Muscle of leg (tissue), 11 donors: ENCODE results near the gene THUMPD3. TPM values are rescaled to one million over a fixed set of nuclear protein-coding genes. Genes with fewer than 3 reads are reported as not detected.

Experiments used
- DNase-seq: peaks from one replicate; pipeline ENCODE4 v3.0.0; 2013
- H3K27ac ChIP-seq: one replicate; pipeline ENCODE4 v1.5.1; 2013; ENCODE audit warnings: mild to moderate bottlenecking, low read length, control low read depth
- H3K27me3 ChIP-seq: one replicate; pipeline ENCODE4 v1.6.1; 2013; ENCODE audit warnings: low read length; ENCODE audit not compliant: control insufficient read depth, insufficient read depth
- H3K36me3 ChIP-seq: one replicate; pipeline ENCODE4 v1.6.1; 2013; ENCODE audit warnings: low read length; ENCODE audit not compliant: control insufficient read depth, insufficient read depth
- H3K4me1 ChIP-seq: one replicate; pipeline ENCODE4 v1.6.1; 2013; ENCODE audit warnings: low read length; ENCODE audit not compliant: control insufficient read depth, insufficient read depth
- H3K4me3 ChIP-seq: one replicate; pipeline ENCODE4 v1.5.1; 2013; ENCODE audit warnings: low read length, control low read depth
- H3K9me3 ChIP-seq: replicated peaks from 2 replicates; pipeline ENCODE4 v1.6.1; 2013; ENCODE audit warnings: low read depth, low read length; ENCODE audit not compliant: control insufficient read depth
- WGBS: methylation state at CpG from one replicate; pipeline ENCODE4 v1.1.5; 2013; ENCODE audit warnings: missing lambda C conversion rate; ENCODE audit not compliant: insufficient coverage; 5-methylcytosine and 5-hydroxymethylcytosine counted together
- polyA plus RNA-seq, 8 donors: library from polyadenylated mRNA; unstranded; fragments of 120-200 nt; gene quantifications; one replicate each; pipeline versions ENCODE4 v1.2.1 to v1.2.3, GENCODE V29; 2013; ENCODE audit warnings: inconsistent platforms in 1 of 8, low replicate concordance in 1 of 8; ENCODE audit not compliant: insufficient read length in 8 of 8, insufficient read depth in 1 of 8
- total RNA-seq: library from RNA; stranded (reverse); fragments of 120-200 nt; gene quantifications from one replicate; pipeline ENCODE4 v1.2.4, GENCODE V29; 2013

Gene THUMPD3
- total and polyA plus RNA-seq, 9 donors, result 31.7 to 39.4 (median 34.0) TPM

GRCh38 chr3:9386078-9386459, 23.2 kb downstream of the THUMPD3 start:
- Histone ChIP-seq H3K27ac (no peak overlapping the region), H3K4me3 (no peak overlapping the region), H3K9me3 (no peaks in the 10 kb centered on the region), H3K27me3 (no peaks in the 10 kb centered on the region), H3K36me3 (peaks cover 50% of the 10 kb centered on the region), H3K4me1 (no peaks in the 10 kb centered on the region)
- DNase-seq, result no peak
- WGBS, result no CpG with 5 or more reads among the region's 3 CpGs

DNA sequence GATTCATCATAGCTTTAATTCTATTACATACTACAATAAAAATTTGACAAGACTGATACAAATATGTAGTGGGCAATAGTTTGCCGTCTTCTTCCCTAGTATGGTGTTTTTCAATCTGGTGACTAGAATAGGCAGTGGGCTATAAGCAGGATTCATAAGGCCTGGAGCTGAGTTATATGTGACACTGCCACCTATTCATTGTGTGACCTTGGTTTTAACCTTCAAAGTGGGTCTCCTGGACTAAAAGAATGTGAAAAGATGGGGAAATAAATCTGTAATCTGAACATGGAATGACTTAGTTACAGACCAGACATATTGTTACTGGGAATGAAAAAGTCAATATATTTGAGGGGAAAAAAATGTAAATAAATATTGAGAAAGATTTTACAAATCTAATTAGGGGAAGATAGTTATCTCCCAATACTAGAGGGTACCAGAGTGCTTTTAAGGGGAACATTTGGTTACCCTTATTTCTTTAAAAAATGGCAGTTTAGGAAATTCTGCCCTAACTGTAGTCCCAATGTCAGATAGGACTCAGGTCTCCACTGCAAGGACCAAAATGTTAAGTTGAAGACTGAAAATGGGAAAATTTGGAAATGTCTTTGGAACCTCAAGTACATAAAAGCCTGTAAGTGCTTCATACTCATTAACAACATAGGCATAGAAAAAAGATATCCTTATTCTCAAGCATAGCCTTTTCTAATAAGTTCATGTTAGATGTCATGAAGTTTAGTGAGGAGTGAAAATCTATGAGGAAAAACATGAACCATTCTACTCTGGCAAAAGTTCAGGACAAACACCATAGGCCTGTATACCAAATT, 23.9 kb downstream of the THUMPD3 start:
- Histone ChIP-seq H3K27ac (no peak overlapping the region), H3K27me3 (no peaks in the 10 kb centered on the region), H3K9me3 (no peaks in the 10 kb centered on the region), H3K36me3 (peaks cover 56% of the 10 kb centered on the region), H3K4me3 (no peak overlapping the region), H3K4me1 (no peaks in the 10 kb centered on the region)
- no peak for DNase-seq
- no CpG with 5 or more reads among the region's 1 CpG for WGBS

- no peaks in the 10 kb centered on the region for H3K27me3 ChIP-seq
- no peaks in the 10 kb centered on the region for H3K9me3 ChIP-seq
- no peak overlapping the region for H3K4me3 ChIP-seq
- no CpG with 5 or more reads among the region's 2 CpGs for WGBS
- no peak for DNase-seq
- no peaks in the 10 kb centered on the region for H3K4me1 ChIP-seq
- H3K27ac ChIP-seq, result no peak overlapping the region
- H3K36me3 ChIP-seq, result peaks cover 56% of the 10 kb centered on the region
These were observed 24.4 kb downstream of the THUMPD3 start for GRCh38 chr3:9387322-9387655.

GRCh38 chr3:9388142-9388541, 25.3 kb downstream of the THUMPD3 start:
- H3K4me1 ChIP-seq, result no peaks in the 10 kb centered on the region
- H3K27me3 ChIP-seq, result no peaks in the 10 kb centered on the region
- no peak overlapping the region for H3K27ac ChIP-seq
- DNase-seq, result no peak
- H3K4me3 ChIP-seq, result no peak overlapping the region
- peaks cover 51% of the 10 kb centered on the region for H3K36me3 ChIP-seq
- no peaks in the 10 kb centered on the region for H3K9me3 ChIP-seq
- WGBS, result no CpG with 5 or more reads among the region's 2 CpGs

- WGBS, result 100% methylated on average over 1 of the region's 5 CpGs
- Histone ChIP-seq H3K27me3 (no peaks in the 10 kb centered on the region), H3K27ac (no peak overlapping the region), H3K4me3 (no peak overlapping the region), H3K9me3 (no peaks in the 10 kb centered on the region), H3K4me1 (no peaks in the 10 kb centered on the region), H3K36me3 (peaks cover 54% of the 10 kb centered on the region)
- DNase-seq, result no peak
These were observed 25.9 kb downstream of the THUMPD3 start for GRCh38 chr3:9388562-9389272.

GRCh38 chr3:9390265-9390888, 27.5 kb downstream of the THUMPD3 start:
- Histone ChIP-seq H3K9me3 (no peaks in the 10 kb centered on the region), H3K27ac (no peak overlapping the region), H3K27me3 (no peaks in the 10 kb centered on the region), H3K36me3 (peaks cover 46% of the 10 kb centered on the region), H3K4me1 (peaks cover 5% of the 10 kb centered on the region), H3K4me3 (no peak overlapping the region)
- no peak for DNase-seq
- no CpG with 5 or more reads among the region's 5 CpGs for WGBS

DNA sequence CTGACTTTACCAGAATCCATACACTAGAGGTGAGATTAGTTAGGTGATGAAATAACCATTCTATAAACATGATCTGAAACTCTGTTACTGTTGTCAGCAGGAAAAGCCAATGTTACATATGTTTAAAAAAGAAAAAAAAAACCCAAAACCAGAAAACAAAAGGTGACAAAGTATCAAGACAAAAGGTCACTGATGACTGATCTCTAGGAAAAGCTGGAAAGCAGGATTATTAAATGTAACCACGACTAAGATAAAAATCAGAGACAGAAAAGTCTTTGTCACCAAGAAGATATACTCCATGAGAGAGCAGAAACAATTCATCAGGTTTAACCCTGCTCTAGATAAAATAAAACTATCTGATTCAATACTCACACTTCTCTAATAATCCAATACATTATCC, 29.2 kb downstream of the THUMPD3 start:
- H3K27ac ChIP-seq, result no peak overlapping the region
- H3K9me3 ChIP-seq, result no peaks in the 10 kb centered on the region
- no peak overlapping the region for H3K4me3 ChIP-seq
- peaks cover 9% of the 10 kb centered on the region for H3K4me1 ChIP-seq
- no peaks in the 10 kb centered on the region for H3K27me3 ChIP-seq
- H3K36me3 ChIP-seq, result peaks cover 44% of the 10 kb centered on the region
- DNase-seq, result no peak
- no CpG with 5 or more reads among the region's 1 CpG for WGBS

DNA sequence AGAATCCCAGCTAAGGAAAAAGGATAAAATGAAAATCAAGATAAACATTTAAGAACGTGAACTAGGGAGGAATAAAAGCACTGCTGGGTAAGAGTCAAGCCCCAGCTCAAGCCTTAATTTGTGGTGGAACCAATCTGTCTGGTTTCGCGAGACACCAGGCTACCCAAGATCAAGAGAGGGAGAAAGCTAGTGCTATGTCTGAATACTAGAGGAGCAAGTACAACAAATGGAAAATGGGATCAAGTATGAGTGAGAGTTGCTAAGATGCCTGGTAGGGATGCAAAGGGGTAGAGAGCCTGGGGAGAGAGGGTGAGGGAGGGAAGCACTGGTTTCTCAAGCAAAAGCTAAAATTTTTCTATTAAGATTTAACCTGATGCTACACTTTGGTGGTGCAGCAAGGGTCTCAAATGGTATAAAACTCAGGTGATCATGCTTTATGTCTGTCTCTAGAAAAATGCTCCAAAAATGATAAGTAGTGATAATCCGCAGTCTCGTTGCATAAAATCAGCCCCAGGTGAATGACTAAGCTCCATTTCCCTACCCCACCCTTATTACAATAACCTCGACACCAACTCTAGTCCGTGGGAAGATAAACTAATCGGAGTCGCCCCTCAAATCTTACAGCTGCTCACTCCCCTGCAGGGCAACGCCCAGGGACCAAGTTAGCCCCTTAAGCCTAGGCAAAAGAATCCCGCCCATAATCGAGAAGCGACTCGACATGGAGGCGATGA, 32.9 kb downstream of the THUMPD3 start:
- no peaks in the 10 kb centered on the region for H3K27me3 ChIP-seq
- WGBS, result 12% methylated on average over 9 of the region's 15 CpGs
- peaks cover 14% of the 10 kb centered on the region for H3K4me1 ChIP-seq
- H3K27ac ChIP-seq, result peak overlapping the region; percentile 99
- H3K36me3 ChIP-seq, result peaks cover 18% of the 10 kb centered on the region
- no peaks in the 10 kb centered on the region for H3K9me3 ChIP-seq
- H3K4me3 ChIP-seq, result peak overlapping the region; percentile 71
- DNase-seq, result peak; percentile 35

- H3K36me3 ChIP-seq, result peaks cover 12% of the 10 kb centered on the region
- H3K27ac ChIP-seq, result peak overlapping the region; percentile 99
- H3K4me3 ChIP-seq, result peak overlapping the region; percentile 71
- under 1% methylated on average over 23 of the region's 25 CpGs for WGBS
- peaks cover 14% of the 10 kb centered on the region for H3K4me1 ChIP-seq
- no peaks in the 10 kb centered on the region for H3K9me3 ChIP-seq
- DNase-seq, result peak; percentile 98
- H3K27me3 ChIP-seq, result no peaks in the 10 kb centered on the region
These were observed 33.4 kb downstream of the THUMPD3 start for GRCh38 chr3:9396301-9396631.
